Thymus (tissue), 11 donors: ENCODE measurements around the gene CROT. TPM values are rescaled to one million over a fixed set of nuclear protein-coding genes. Genes with fewer than 3 reads are reported as not detected.

Source experiments
- DNase-seq, 9 donors: peaks; one replicate each; pipeline ENCODE4 v3.0.0-alpha.2; 2013; ENCODE audit warnings: low spot score in 9 of 9, low read depth in 6 of 9, missing footprints in 1 of 9
- H3K27ac ChIP-seq, 2 donors: one replicate each; pipeline ENCODE4 v1.5.1; 2013; ENCODE audit warnings: control low read depth in 1 of 2, low read depth in 1 of 2, low read length in 1 of 2, mild to moderate bottlenecking in 1 of 2, moderate library complexity in 1 of 2
- H3K27me3 ChIP-seq, 2 donors: one replicate each; pipeline ENCODE4 v1.5.1; 2013; ENCODE audit warnings: low read length in 1 of 2; ENCODE audit not compliant: control insufficient read depth in 2 of 2, insufficient read depth in 1 of 2
- H3K36me3 ChIP-seq, 2 donors: one replicate each; pipeline ENCODE4 v1.5.1; 2013; ENCODE audit warnings: low read length in 1 of 2, mild to moderate bottlenecking in 1 of 2, moderate library complexity in 1 of 2; ENCODE audit not compliant: control insufficient read depth in 2 of 2, insufficient read depth in 2 of 2
- H3K4me1 ChIP-seq, 2 donors: one replicate each; pipeline ENCODE4 v1.5.1; 2013; ENCODE audit warnings: low read length in 2 of 2; ENCODE audit not compliant: control insufficient read depth in 2 of 2, insufficient read depth in 2 of 2
- H3K4me3 ChIP-seq, 2 donors: one replicate each; pipeline ENCODE4 v1.5.1; 2013; ENCODE audit warnings: low read length in 2 of 2, control low read depth in 1 of 2, mild to moderate bottlenecking in 1 of 2
- H3K9me3 ChIP-seq, 2 donors: one replicate each; pipeline ENCODE4 v1.5.1; 2013; ENCODE audit warnings: low read length in 1 of 2, mild to moderate bottlenecking in 1 of 2; ENCODE audit not compliant: control insufficient read depth in 2 of 2, insufficient read depth in 1 of 2
- WGBS: extraction: QIAGEN DNeasy Blood & Tissue Kit; methylation state at CpG from one replicate; pipeline ENCODE4 v1.1.7; 2013; 5-methylcytosine and 5-hydroxymethylcytosine counted together
- polyA plus RNA-seq: library from polyadenylated mRNA; stranded (reverse); fragments of 200-250 nt; gene quantifications from one replicate; pipeline ENCODE4 v1.2.3, GENCODE V29; 2013
- total RNA-seq: library from RNA; stranded (reverse); fragments of 120-200 nt; gene quantifications from one replicate; pipeline ENCODE4 v1.2.4, GENCODE V29; 2013
- donor health status: healthy.

Gene CROT
- total and polyA plus RNA-seq, 2 donors: 6.8 to 17.0 TPM

DNA sequence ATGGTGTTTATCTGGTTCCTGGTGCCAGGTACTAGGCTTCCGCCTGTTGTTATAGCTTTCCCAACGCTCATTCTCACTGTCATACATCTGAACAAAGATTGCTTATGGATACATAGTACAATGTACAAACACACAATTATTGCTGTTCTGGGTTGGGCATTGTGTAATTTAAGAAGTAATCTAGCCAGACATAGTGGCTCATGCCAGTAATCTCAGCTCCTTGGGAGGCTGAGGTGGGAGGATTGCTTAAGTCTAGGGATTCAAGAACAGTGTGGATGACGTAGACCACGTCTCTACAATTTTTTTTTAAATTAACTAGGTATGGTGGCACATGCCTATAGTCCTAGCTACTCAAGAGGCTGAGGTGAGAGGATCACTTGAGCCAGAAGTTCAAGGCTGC lies 9.3 kb upstream of the CROT start:
- WGBS: 96% methylated on average over 4 of the region's 4 CpGs
- Histone ChIP-seq H3K36me3 (no peaks in the 10 kb centered on the region), H3K27ac (no peak overlapping the region), H3K4me1 (no peaks in the 10 kb centered on the region), H3K9me3 (no peaks in the 10 kb centered on the region), H3K4me3 (no peak overlapping the region), H3K27me3 (no peaks in the 10 kb centered on the region)
- no peak for DNase-seq

DNA sequence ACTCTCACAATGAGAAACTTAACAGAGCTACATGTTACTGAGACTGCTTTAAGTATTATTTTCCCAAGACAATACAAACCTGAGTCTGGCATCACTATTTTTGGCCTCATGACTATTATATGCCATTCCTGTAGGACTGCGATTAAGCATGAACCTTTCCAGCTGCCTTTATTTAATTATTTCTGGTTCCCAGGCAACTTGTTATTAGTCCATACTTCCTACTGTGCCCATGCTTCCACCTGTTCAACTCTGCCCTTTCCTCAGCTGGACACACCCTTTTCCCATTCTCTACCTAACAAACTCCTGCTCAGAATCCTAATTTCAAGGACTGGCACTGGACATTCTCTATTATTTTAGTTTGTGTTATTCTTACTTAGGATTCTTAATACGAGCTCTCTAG lies 8.1 kb upstream of the CROT start:
- DNase-seq: no peak
- H3K36me3 ChIP-seq: no peaks in the 10 kb centered on the region
- no peaks in the 10 kb centered on the region for H3K27me3 ChIP-seq
- 99% methylated on average over 2 of the region's 2 CpGs for WGBS
- H3K9me3 ChIP-seq: no peaks in the 10 kb centered on the region
- H3K4me3 ChIP-seq: no peak overlapping the region
- no peak overlapping the region for H3K27ac ChIP-seq
- no peaks in the 10 kb centered on the region for H3K4me1 ChIP-seq

DNA sequence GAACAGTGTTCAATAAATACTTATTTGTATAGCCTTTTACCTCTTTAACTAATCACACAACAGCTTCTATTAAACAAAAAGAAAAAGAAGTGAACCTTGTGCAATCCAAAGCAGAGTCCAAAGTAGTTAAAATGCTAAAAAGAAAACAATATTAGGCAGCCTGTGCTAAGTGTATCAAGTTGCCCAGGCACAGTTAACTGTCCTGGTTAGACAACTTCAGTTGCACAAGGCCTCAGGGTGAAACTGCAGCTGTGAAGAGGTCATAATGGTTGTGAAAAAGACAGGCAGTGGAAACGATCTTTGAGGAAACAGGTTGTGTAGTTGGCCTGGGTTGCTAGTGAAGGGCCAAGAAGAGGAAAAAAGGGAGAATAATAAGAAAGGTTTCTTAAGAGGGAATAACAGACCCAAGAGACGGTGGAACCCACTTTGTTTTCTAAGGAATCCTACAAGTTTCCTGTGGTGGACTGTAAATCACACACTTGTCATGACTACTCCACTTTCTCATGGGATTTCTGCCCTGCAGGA lies 6.0 kb upstream of the CROT start:
- H3K4me1 ChIP-seq: no peaks in the 10 kb centered on the region
- DNase-seq: no peak
- H3K9me3 ChIP-seq: no peaks in the 10 kb centered on the region
- no peaks in the 10 kb centered on the region for H3K36me3 ChIP-seq
- H3K27me3 ChIP-seq: no peaks in the 10 kb centered on the region
- WGBS: 83% methylated on average over 2 of the region's 2 CpGs
- no peak overlapping the region for H3K27ac ChIP-seq
- no peak overlapping the region for H3K4me3 ChIP-seq

GRCh38 chr7:87341441-87341840 lies 4.0 kb upstream of the CROT start:
- Histone ChIP-seq H3K4me3 (no peak overlapping the region), H3K4me1 (peaks cover 3 to 10% of the 10 kb centered on the region in 2 donors), H3K27ac (no peak overlapping the region), H3K36me3 (no peaks in the 10 kb centered on the region), H3K9me3 (no peaks in the 10 kb centered on the region), H3K27me3 (no peaks in the 10 kb centered on the region)
- no peak for DNase-seq
- 88% methylated on average over 2 of the region's 2 CpGs for WGBS

DNA sequence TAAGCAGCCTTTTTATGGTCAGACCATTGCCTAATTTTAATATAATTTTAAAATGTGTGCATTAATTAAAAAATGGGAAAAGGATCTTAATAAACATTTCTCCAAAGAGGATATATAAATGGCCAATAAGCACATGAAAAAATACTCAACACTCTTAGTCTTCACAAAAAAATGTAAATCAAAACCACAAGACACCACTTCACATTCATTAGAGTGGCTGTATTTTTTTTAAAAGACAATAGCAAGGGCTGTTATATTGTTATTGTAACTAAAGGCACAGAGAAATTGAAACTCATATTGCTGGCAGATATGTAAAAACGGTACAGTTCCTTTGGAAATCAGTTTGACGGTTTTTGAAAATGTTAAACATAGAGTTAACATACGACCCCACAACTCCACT lies 3.2 kb upstream of the CROT start:
- no peaks in the 10 kb centered on the region for H3K27me3 ChIP-seq
- no peak overlapping the region for H3K4me3 ChIP-seq
- no peak overlapping the region for H3K27ac ChIP-seq
- no peaks in the 10 kb centered on the region for H3K9me3 ChIP-seq
- H3K4me1 ChIP-seq: peaks cover 3 to 10% of the 10 kb centered on the region in 2 donors
- no peaks in the 10 kb centered on the region for H3K36me3 ChIP-seq
- DNase-seq: no peak
- WGBS: 96% methylated on average over 3 of the region's 3 CpGs

DNA sequence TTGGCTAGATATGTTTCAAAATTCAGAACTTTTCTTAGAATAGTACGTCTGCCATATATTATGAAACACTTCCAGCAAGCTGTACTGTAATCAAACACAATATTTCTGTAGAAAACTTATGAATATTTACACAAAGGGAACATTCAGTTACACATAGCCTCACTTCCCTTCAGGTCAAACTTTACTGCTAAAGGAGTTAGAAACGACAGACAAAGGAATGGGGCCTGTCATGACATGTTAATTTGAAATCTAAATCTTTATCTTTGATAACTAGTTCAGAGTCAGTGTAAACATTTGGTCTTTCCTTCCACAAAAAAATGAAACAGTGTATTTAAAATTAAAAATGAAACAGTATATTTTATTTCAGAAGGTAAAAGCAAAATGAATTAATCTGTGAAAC lies 1.0 kb upstream of the CROT start:
- peak overlapping the region in 1 of 2 donors; percentile 76 for H3K27ac ChIP-seq
- 29% methylated on average over 2 of the region's 2 CpGs for WGBS

DNA sequence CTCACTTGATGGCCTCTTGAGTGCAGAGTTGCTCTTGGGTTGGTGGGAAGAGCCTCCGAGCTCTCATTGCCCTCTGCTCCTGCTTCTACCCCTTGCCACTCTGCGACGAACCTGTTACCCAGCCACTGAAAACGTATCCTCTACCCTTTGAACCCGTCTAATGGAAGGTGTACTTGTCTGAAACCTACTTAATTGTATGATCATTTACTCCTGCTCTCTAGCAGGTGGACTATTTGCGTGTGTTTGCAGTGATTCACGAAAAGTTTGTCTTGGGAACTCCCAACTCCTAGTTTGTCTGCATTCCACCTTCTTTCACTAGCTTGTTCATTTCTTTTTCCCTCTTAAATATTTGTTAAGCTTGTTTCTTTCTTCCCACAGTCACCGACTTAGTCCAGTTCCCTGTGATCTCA lies 503 bp downstream of the CROT start:
- Histone ChIP-seq H3K4me1 (peaks cover 3 to 10% of the 10 kb centered on the region in 2 donors), H3K27ac (peak overlapping the region; percentile 72 to 76), H3K9me3 (no peaks in the 10 kb centered on the region), H3K27me3 (no peaks in the 10 kb centered on the region), H3K4me3 (peak overlapping the region; percentile 60 to 78), H3K36me3 (peaks cover 6 to 8% of the 10 kb centered on the region in 2 donors)
- no peak for DNase-seq
- WGBS: 26% methylated on average over 8 of the region's 8 CpGs

More for the DNA sequence above, 1.0 kb upstream of the CROT start:
- H3K36me3 ChIP-seq: no peaks in the 10 kb centered on the region
- peak overlapping the region; percentile 60 to 78 for H3K4me3 ChIP-seq
- H3K27me3 ChIP-seq: no peaks in the 10 kb centered on the region
- no peaks in the 10 kb centered on the region for H3K9me3 ChIP-seq
- H3K4me1 ChIP-seq: peaks cover 3 to 10% of the 10 kb centered on the region in 2 donors
- peak in 1 of 9 donors; percentile 3 for DNase-seq

GRCh38 chr7:87347207-87347606 lies 1.7 kb downstream of the CROT start:
- DNase-seq: no peak
- Histone ChIP-seq H3K36me3 (peaks cover 6 to 12% of the 10 kb centered on the region in 2 donors), H3K4me3 (no peak overlapping the region), H3K27me3 (no peaks in the 10 kb centered on the region), H3K9me3 (no peaks in the 10 kb centered on the region), H3K27ac (no peak overlapping the region), H3K4me1 (peaks cover 3 to 10% of the 10 kb centered on the region in 2 donors)
- 92% methylated on average over 1 of the region's 1 CpG for WGBS

DNA sequence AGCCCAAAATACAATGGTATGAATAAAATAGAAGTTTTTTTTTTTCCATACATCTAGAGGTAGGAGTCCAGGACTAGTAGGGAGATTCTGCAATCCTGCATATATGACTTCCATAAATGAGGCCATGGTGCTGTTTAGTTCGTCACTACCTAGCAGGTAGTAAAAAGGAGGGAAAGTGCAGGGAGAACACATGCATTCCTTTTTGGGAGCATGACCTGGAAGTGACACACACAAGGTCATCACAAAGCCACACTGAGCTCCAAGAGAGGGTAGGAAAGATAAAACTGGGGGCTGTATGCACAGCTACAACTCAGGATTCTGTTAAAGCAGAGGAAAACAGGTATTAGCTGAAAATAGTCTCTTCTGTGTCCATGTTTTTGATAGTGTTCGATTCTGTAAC lies 2.2 kb downstream of the CROT start:
- DNase-seq: no peak
- H3K4me3 ChIP-seq: no peak overlapping the region
- H3K27ac ChIP-seq: no peak overlapping the region
- peaks cover 3 to 10% of the 10 kb centered on the region in 2 donors for H3K4me1 ChIP-seq
- no peaks in the 10 kb centered on the region for H3K9me3 ChIP-seq
- whole genome bisulfite sequencing: 97% methylated on average over 2 of the region's 2 CpGs
- no peaks in the 10 kb centered on the region for H3K27me3 ChIP-seq
- peaks cover 6 to 12% of the 10 kb centered on the region in 2 donors for H3K36me3 ChIP-seq
